NCI-H2107 treated with DMSO at 0.1 percent for 48 hours (cell line): Measurements from ENCODE around the gene IPPK.

Experiments used
- DNase-seq: peaks from one replicate; lab custom pipeline; 2025; ENCODE audit not compliant: unreplicated experiment; lab: John Stamatoyannopoulos, UW

IPPK gene

DNA sequence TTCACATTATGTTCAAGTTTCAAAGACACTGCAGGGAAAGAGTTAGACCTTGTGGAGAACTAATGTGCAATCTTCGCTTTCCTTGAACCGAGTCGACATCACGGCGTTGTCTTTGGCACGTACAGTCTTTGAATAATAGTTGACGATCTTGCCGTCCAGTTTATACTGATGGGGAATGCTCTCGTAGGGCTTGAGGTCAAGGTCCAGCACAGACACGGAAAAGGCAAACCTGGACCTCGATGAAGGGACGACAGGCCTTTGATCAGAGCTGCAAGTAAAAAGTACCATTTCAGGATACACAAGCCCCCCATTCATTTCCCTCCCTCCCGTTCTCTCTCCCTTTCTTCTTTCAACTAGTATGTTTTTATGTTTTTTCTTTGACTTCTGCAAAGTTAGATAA lies 54.1 kb downstream of the IPPK start:
- DNase-seq: no peak

DNA sequence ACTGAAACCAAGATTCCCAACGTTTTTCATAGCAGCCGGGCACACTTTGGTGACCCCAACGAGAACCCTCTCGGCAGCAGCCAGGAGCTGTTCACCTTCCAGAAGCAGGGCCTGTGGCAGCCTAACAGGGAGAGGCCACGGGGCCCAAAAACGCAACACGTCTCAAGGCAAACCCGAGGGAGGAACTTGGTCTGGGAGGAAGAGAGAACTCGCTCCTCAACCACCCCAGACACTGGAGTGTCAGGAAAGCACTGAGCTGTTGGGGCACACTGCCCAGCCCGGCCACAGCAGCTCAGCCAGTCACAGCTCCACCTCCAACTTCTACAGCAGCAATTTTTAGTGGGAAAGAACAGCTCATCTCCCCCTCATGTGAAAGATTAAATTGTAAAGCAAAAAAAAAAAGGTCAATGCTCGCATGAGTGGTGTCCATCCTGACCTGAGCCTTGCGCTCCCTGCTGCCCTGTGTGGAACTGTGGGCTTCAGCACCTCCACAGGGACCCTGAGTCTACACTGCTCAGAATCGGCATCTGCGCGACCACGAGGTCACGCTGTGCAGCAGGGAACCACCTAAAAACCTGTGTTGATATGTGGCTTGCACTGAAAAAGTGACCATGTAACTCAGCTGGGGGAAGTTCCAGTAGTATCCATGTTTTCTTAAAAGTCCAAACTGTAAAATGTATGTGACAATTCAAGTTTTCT lies 55.0 kb downstream of the IPPK start:
- no peak for DNase-seq

DNA sequence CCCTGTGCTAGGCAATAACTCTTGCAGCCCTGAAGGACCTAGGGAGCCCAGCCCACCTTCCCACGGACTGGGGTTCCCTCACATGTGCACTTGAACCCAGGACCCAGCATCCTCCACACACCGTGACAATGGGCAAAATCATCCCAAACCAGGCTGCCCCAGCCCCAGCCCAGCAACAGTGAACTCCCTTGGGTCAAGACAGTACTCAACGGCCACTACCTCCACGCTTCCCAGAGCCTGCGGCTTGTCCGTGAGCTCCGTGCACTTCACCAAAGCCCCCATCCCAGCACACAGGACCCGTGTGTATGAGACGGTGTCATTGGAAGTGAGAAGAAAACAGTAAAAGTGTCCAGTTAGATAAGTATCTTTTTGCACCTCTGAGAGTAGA lies 55.8 kb downstream of the IPPK start:
- DNase-seq: no peak

DNA sequence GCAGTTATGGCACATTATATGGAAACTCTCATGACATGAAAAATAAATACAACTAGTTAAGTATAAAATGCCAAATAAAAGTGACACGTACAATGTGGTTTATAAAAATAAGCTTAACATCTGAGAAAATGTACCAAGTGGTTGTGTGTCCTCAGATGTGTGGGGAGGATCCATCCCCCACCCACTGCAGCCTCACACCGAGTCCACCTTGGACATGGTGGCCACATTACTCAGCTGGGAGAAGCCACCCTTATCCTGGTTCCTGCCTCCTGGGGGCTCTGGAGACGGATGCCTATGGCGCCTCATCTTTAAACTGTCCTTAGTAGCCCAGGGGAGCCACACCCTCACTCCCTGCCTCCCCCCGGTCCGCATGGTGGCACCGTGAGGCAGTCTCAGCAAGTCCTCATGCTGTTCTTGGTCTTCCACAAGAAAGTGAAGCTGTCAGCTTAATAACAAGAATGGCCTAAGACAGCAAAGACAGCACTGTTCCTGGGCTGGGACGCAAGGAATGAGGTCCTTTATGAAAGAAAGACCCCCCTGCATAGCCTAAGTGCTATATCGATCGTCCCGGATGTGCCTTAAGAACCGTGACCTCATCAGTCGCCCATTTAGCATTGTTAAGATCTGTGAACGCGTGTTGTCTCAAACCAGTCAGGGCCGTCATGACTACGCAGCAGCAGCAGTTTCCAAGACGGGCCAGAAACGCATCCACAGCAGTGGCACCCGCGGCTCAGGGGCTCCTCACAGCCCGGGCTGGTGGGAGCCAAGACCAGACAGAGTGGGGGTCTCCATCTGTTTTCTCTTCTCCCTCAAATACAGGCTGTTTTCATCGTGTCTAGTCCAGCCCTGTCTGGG lies 56.4 kb downstream of the IPPK start:
- no peak for DNase-seq

DNA sequence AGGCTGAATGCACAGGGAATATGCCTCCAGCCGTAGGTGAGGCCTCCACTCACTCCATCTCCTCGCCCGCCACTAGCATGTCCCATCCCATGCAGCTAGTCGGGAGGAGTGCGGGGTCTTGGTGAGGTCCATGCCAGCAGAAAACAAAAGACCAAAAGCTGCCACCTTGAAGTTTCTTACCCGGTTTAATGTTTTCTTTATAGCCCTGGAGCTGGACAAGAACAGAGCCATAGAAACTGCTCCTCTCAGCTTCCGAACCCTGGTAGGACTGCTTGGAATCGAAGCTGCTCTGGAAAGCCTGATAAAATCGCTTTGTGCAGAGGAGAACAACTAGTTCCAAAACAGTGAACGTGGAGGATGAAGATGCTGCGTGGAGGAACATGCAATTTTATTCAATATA lies 57.1 kb downstream of the IPPK start:
- no peak for DNase-seq

DNA sequence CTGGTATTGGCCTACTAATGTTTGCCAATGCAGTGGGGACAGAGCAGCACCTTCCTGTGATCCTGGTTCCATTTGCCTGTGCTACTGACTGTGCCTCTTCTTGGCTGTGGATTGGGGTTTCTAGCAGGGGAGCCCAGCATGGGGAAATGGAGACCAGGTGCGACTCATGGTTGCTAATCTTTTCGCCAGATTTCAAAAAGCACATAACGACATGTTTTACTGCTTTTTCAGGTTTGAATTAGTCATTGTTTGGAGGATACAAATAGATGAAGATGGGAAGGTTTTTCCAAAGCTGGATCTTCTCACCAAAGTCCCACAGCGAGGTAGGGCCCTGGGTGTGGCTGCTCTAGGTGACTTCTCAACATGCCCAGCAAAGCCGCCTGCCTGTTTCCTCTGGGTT lies 57.6 kb downstream of the IPPK start:
- no peak for DNase-seq

DNA sequence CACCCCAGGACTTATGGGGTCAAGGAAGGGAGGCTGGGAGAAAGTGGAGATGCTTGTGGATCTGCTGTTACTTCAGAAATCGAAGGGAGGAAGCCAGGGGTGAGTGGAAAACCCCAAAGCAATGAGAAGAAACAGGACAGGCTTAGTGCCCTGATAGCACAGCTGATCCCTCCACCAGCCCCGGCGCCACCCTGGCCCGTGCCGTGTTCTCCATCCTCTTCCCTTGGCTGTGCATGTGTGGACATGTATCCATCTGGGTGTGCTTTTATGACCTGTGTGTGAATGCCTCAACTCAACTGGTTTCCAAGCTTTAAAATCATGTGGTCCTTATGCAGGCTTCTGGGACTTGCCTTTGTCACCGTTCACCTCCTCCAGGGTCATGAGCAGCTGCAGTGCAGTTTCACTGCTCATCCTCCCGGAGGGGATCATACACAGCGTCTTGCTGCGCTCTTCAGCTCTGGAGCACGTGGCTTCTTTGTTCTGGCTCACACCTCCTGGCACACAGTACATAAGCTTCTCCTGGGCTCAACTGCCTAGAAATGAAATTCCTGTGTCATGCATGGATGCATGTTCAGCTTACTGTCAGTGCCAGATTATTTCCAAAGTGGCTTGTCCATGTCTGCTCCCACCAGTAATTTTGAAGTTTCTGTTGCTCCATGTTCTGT lies 58.2 kb downstream of the IPPK start:
- DNase-seq: peak; percentile 29

DNA sequence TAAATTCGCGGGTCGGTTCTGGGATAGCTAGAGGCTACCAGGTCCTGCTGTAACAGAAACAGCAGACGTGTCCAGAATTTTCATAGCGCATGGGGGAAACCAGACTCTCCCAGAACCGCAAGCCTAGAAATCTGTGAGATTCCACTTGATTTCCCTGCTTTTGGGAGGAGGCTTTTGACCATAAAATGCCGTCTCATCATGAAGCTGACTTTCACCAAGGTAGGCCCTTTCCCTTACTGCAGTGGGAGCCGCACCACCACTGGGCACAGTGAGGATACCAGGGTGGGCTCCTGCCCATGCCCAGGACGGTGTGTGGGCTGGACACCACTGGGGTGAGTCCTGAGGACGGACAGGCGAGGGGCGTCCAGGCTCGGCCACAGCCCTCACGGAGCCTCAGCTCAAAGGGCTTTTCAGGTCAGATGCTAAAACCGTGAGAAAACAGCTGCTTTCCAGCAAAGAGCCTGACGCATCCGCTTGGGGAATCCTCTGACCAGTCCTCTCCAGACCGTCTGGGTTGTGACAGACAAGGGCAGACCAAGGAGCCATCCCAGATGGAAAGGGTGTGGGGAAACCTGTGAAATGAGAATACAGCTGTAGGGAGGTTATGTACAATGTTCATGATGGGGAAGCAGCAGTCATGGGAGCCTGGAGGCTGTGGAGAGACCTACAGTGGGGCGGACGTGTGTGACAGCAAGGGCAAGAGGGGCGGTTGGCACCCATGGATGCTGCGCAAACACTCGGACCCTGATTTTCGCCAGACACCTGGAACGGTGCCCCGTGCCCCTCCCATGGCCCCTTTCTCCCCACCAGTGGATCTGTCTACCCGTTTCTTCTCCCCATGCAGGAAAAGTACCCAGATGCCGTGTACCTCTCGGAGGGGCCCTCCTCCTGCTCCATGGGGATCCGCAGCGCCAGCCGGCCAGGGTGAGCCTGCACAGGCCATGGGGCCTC lies 59.2 kb downstream of the IPPK start:
- DNase-seq: no peak

DNA sequence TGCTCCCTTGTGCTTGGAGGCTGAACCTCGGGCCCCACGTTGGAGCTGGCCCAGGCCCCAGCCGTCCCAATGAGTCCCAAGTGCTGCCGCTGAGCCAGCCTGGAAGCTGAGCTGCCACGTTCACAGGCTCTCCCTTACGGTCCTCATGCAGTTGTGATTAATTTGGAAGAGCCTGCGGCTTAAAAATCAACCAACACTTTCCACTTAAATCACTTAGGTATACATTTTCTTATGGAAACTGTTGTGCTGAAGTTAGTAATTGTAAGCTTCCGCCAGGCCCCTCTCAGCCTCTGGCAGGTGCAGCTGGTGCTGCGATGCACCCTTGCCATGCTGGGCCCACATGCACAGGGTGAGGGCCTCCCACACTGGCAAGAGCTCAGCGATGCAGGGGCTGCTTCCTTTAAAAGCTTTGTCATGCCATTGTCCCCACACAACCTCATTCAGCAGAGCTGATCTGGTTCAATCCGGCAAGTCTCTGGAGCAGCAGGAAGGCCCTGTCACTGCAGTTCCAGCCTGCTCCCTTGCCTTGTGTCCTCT lies 61.0 kb downstream of the IPPK start:
- DNase-seq: peak; percentile 76

DNA sequence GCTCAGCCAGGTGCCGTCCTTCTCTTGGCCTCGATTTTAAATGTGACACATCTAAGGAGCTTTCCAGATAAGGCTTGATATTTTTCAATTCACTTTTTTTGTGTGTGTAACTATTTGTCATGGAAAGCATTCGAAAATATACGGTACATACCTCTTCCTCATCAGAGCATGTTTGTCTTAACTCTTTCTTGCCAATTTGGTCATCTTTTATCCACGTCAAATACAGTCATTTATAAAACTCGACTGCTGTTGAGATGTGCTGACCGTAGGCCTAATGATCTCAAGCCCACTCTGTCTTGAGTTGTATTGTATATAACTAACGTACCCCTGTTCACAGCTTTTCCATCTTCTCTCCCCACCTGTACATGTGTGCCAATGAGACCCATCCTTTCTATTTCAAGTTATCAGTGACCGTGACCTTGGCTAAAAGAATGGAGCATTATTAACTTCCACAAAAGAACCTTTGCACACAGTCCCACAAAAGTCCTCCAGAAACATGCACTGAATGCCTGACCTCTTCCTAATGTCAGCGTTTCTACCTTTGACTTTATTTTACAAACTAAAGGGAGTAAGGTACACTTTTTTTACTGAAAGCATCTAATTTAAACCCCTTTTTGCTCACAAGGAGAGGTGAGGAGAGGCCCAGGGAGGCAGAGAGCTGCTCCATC lies 61.6 kb downstream of the IPPK start:
- peak; percentile 40 for DNase-seq

DNA sequence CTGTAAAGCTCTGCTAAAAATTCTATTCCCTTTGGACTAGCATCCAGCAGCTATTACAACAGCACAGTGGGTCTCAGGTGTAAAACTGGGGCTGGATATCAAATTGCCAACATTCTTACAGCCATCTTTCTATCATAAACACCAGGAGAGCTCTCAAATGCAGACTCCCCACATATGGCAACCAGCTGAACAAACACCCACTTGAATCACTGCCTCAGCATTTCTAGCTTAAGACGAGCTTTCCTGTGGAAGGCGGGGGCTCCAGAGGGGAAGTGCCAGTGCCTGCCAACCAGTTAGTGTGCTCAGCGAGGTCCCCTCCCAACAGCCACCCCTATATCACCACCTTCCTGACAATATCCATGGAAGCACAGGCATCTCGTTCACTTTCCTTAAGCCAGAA lies 62.2 kb downstream of the IPPK start:
- DNase-seq: peak; percentile 92

DNA sequence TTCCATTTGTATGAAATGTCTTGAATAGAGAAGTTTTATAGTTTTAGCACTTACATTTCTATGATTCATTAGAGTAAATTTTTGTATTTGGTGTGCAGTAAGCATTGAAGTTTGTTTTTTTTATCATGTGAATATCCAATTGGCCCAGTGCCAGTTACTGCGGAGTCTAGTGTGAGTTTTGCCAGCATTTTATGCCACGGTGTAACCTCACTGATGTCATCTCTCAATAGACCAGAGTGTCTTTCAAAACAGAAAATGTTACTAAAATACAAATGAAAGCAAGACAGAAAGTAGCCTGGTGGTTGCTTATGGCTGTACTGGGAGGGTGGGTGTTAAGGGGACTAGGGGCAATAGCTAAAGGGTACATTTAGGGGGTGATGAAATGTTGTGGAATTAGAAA lies 62.8 kb downstream of the IPPK start:
- peak; percentile 9 for DNase-seq

DNA sequence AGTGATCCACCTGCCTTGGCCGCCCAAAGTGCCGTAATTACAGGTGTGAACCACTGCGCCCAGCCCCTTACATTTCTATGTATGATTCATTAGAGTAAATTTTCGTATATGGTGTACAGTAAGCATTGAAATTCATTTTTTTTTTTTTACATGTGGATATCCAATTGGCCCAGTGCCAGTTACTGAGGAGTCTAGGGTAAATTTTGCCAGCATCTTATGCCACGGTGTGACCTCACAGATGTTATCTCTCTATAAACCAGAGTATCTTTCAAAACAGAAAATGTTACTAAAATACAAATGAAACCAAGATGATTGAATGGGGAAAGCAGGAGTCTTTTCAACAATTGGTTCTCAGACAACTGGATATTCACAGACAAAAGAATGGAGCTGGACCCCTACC lies 64.7 kb downstream of the IPPK start:
- no peak for DNase-seq

DNA sequence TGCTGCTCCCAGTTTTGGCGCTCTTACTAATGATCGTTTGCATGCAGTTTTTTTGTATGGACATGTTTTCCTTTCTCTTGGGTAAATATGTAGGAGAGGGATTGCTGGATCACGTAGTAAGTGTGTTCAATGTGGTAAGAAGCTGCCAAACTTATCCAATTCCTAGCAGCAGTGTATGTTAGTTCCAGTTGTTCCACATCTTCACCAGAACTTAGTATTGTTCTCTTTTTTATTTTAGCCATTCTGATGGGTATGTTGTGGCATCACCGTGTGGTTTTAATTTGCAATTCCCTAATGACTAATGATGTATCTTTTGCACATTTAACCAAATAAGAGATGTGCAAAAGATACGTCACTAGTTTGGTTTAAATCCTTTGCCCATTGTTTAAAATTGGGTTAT lies 65.9 kb downstream of the IPPK start:
- no peak for DNase-seq

DNA sequence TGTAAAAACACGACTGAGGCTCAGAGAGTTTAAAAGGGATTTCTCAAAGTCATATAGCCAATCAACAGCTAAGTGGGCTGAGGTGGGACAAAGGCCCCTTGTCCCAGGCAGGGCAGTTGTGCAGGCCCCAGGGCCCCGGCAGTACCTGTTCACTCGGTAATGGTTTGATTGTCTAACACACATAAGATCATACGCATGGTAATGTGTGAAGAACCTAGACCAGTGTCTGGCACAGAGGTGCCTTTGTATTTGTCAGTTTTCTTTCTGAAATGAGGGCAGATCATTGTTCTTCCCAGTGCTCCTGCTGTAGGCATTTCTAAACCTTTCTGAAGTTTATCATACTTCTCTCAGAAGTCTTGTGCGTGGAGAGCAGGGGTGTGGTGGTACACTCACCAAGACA lies 66.8 kb downstream of the IPPK start:
- DNase-seq: no peak

DNA sequence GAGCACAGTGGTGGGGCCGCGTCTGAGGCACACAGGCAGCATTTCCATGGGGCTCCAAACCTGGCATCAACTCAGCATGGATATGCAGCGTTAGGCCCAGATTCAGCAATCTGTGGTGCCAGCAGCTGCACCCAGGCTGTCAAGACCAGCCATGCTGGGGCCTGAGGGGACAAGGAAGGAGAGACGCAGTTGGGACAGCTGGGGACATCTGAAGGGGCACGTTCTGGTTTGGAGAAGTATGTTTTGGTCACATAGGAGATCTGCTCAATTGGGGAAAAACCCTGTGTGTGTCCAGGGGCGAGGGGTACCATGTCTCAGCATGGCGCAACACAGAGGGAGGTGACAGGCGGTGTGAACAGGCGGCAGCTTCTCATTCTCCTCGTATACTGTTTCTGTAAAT lies 67.5 kb downstream of the IPPK start:
- DNase-seq: no peak

DNA sequence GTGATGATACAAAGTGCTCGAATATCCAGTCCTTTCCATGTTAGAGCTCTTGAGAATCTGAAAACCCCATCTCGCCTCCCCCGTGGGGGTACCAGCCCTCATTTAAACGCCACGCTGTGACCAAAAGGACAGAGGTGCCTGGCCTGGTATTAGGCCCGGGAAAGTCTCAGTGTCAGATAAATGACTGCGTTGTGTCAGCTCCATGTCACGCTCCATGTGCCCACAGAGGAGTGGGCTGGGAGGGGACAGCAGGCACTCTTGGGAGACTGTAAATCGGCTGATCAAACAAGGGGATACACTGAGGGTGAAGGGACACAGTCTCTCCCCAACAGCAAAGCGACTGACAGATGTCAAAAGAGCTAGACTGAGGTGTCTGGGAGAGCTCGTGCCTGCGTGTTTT lies 68.5 kb downstream of the IPPK start:
- no peak for DNase-seq

DNA sequence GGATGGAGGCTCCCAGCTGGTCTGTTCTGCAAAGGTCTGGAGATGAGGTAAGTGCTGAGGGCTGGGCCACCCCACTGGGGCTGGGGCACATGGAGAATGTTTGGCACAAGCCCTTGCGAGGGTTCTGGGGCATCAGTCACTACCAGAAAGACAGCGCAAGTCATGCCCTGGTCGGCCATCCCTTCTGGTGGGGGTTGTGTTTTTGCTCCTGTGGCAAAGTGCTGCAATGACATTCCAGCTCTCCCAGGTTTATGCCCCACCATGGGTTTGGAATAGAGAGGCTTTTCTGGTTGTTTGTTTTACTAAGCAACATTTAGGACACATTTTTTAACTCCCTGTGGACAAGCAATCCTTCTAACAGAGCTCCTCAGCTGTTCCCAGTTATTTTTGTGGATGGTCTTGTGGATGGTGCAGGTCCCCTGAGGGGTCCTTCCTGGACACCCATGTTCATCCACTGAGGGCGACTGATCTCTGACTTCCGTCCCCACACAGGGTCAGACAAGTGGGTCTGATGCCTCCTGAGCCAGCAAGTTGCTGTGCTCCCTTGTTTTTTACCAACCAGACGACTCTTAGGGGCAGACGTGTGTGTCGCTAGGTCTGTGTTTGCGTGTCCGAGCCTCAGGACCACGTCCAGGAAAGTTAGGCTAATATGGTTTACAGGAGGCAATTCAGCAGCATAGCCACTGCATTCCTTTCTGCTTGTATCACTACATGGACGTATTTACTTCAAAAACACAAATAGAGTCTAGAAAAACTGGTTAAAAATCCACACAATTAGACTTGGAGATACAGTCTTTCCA lies 69.3 kb downstream of the IPPK start:
- DNase-seq: no peak

DNA sequence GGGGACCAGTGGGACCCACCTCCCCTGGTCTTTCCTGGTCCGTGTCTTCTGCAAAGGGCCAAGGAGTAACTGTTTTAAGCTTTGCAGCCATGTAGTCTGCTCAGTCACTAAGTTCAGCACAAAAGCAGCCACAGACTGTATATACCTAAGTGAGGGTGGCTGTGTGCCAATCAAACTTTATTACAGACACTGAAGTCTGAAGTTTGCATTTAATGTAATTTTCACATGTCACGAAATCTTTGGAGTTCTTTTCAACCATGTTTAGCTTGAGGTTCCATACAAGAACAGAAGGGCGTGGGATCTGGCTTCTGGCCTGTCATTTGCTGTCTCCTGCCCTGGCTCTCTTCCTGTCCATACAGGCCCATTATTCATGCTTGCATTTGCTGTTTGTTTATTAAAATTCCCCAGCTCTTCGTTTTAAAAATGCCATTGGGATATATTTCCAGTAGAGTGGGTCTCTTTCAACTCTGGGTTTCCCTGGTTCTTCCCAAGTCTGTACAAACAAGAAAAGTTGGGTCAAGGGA lies 69.9 kb downstream of the IPPK start:
- no peak for DNase-seq
